OCI-LY7 (cell line): ENCODE data around the gene KLK8. TPM values are rescaled to one million over a fixed set of nuclear protein-coding genes. Genes with fewer than 3 reads are reported as not detected.
"Not testable (repeated sequence)": the region's sequence is repeated elsewhere in the genome, so short reads cannot be mapped to it uniquely, and the experiment has no call there.

Source experiments
- BruUV-seq: library from RNA; stranded (reverse); fragments of 400-500 nt; replicated peaks from 2 replicates; lab custom pipeline; 2021; lab: Mats Ljungman, UMichigan
- CTCF ChIA-PET: fragments of 300-600 bp; sonication (Branson Sonifier 250); formaldehyde crosslinking; loops from one replicate; lab custom pipeline; 2022; ENCODE audit warnings: antibody characterized with exemption; ENCODE audit not compliant: unreplicated experiment; lab: Charles Lee
- POLR2A ChIA-PET: fragments of 300-600 bp; sonication (Branson Sonifier 250); formaldehyde crosslinking; loops from one replicate; lab custom pipeline; 2022; ENCODE audit warnings: antibody characterized with exemption; lab: Charles Lee
- DNase-seq: peaks from one replicate; pipeline ENCODE4 v3.0.0-alpha.2; 2015; ENCODE audit warnings: low spot score
- H2AFZ ChIP-seq: fragments of 200-600 bp; sonication (generic), shearing (Covaris generic); 2 replicates; pipeline ENCODE4 v1.6.1; 2014; ENCODE audit warnings: mild to moderate bottlenecking, antibody characterized with exemption, low read length, moderate library complexity
- H3K27ac ChIP-seq: fragments of 200-600 bp; sonication (generic); 2 replicates; pipeline ENCODE4 v1.5.1; 2014; ENCODE audit warnings: mixed run types, low read depth, mild to moderate bottlenecking, moderate library complexity, low read length, inconsistent platforms; ENCODE audit not compliant: poor library complexity, severe bottlenecking
- H3K36me3 ChIP-seq: fragments of 200-600 bp; sonication (generic); 2 replicates; pipeline ENCODE4 v1.6.1; 2014; ENCODE audit warnings: mild to moderate bottlenecking, antibody characterized with exemption, low read length, moderate library complexity, mixed read lengths; ENCODE audit not compliant: insufficient read depth
- H3K4me1 ChIP-seq: fragments of 200-600 bp; sonication (generic); 2 replicates; pipeline ENCODE4 v1.5.1; 2014; ENCODE audit warnings: mild to moderate bottlenecking, low read length; ENCODE audit not compliant: insufficient read depth, poor library complexity, severe bottlenecking
- H3K4me2 ChIP-seq: fragments of 200-600 bp; sonication (generic); 2 replicates; pipeline ENCODE4 v1.6.1; 2014; ENCODE audit warnings: mild to moderate bottlenecking, low read length
- H3K4me3 ChIP-seq: fragments of 200-600 bp; sonication (generic); 2 replicates; pipeline ENCODE4 v1.5.1; 2014; ENCODE audit warnings: mild to moderate bottlenecking, low read depth, low read length; ENCODE audit not compliant: poor library complexity, severe bottlenecking
- H3K79me2 ChIP-seq: fragments of 200-600 bp; sonication (generic); 2 replicates; pipeline ENCODE4 v1.6.1; 2016; ENCODE audit warnings: low read depth, mild to moderate bottlenecking, low read length, moderate library complexity, mixed read lengths; ENCODE audit not compliant: insufficient read depth
- H3K9me2 ChIP-seq: fragments of 200-600 bp; sonication (generic); 2 replicates; pipeline ENCODE4 v1.6.1; 2016; ENCODE audit warnings: mild to moderate bottlenecking, low read length, mixed read lengths; ENCODE audit not compliant: insufficient read depth
- H3K9me3 ChIP-seq: fragments of 200-600 bp; sonication (generic); 2 replicates; pipeline ENCODE4 v1.6.1; 2014; ENCODE audit warnings: mild to moderate bottlenecking, mixed run types, low read length, mixed read lengths
- H4K20me1 ChIP-seq: fragments of 200-600 bp; sonication (generic); 2 replicates; pipeline ENCODE4 v1.6.1; 2014; ENCODE audit warnings: mild to moderate bottlenecking, antibody characterized with exemption, low read length, moderate library complexity, mixed read lengths; ENCODE audit not compliant: insufficient read depth
- CTCF ChIP-seq: fragments of 200-600 bp; sonication (generic); conservative IDR thresholded peaks from 2 replicates; pipeline ENCODE4 v1.5.1; 2014; ENCODE audit warnings: mild to moderate bottlenecking, antibody characterized with exemption, low read length, moderate library complexity, mixed read lengths
- EZH2phosphoT487 ChIP-seq: fragments of 200-600 bp; sonication (generic); IDR thresholded peaks from 2 replicates; pipeline ENCODE4 v1.6.1; 2018; ENCODE audit warnings: low read depth, borderline replicate concordance, mild to moderate bottlenecking, mixed run types, antibody characterized with exemption, low read length, moderate library complexity, mixed read lengths
- intact Hi-C: fragments of 100-400 bp; cut with micrococcal nuclease; formaldehyde crosslinking; loops from one replicate; pipeline ENCODE4 v1.10.0; 2022; ENCODE audit not compliant: unreplicated experiment
- total RNA-seq, 2 experiments: library from RNA; depleted of rRNA in 1 of 2; stranded (reverse); fragments of >200 nt in 1 of 2; shearing (Covaris generic) in 1 of 2; gene quantifications; 2 replicates each; pipeline ENCODE4 v1.2.3, GENCODE V29; 2014 to 2022

Gene KLK8
- total RNA-seq, 2 experiments from 2014 or later: not detected

GRCh38 chr19:50992666-50993035, 8.8 kb downstream of the KLK8 start:
- no peak for DNase-seq
- TF ChIP-seq EZH2phosphoT487: no peak
- no peak for TF ChIP-seq CTCF
- POLR2A ChIA-PET: no interaction called here
- CTCF ChIA-PET: no interaction called here
- Histone ChIP-seq H3K4me3 (no peak overlapping the region), H3K4me2 (no peak overlapping the region), H4K20me1 (no peaks in the 10 kb centered on the region), H3K79me2 (no peaks in the 10 kb centered on the region), H3K9me3 (peaks cover 12% of the 10 kb centered on the region; the same call in 1 of the 2 replicates), H3K9me2 (no peaks in the 10 kb centered on the region), H3K4me1 (no peaks in the 10 kb centered on the region), H3K27ac (no peak overlapping the region), H3K36me3 (no peaks in the 10 kb centered on the region), H2AFZ (no peak overlapping the region)
- intact Hi-C loops: no loop called here
- BruUV-seq: no TSS peak

- H4K20me1 ChIP-seq, BruUV-seq, H3K4me2 ChIP-seq, H3K9me3 ChIP-seq, intact Hi-C loops, H3K27ac ChIP-seq, H3K4me3 ChIP-seq, H3K79me2 ChIP-seq, H3K36me3 ChIP-seq, DNase-seq, POLR2A ChIA-PET, H3K4me1 ChIP-seq, CTCF ChIA-PET, H3K9me2 ChIP-seq, H2AFZ ChIP-seq: not testable (repeated sequence)
These were observed 17.0 kb downstream of the KLK8 start for GRCh38 chr19:50984416-50984815.

DNA sequence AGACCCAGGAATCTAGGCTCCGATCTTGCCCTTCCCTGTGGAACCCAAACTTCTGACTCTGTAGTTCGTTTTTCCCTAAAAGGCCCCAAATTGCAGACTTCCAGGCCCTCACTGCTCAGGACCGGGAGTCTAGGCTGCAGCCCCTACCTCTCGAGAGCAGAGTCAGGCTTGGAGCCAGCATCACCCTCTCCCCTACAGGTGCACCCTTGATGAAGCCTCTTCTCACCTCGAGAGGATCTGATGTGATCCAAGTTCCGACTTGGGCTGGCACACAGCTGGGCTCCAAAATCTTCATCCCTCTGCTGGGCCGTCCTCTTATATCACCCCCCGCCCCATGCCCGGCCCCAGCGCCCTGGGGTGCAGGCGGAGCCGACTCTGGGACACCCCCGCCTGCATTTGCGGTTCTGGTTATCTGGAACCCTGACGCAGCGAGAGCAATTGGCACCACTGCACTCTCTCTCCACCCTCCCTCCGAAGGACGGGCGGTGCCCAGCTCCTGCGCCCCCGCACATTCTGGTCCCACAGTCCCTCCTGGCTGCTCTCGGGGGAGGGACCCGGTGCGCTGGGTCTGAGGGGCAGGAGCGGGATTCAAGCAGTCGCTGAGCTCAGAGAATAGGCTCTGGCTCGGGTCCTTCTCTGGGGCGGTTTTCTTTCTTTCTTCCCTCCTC, 17.6 kb downstream of the KLK8 start, which contains the start of gene KLK7:
Gene KLK7, minus strand, starts transcription at position 293 of the 668 bp plus-strand sequence. CDS start 1,518 bp downstream, outside the sequence.
- intact Hi-C loops: no loop called here
- H3K36me3 ChIP-seq: no peaks in the 10 kb centered on the region
- no peaks in the 10 kb centered on the region for H3K9me2 ChIP-seq
- no peak for DNase-seq
- BruUV-seq: no TSS peak
- H3K4me3 ChIP-seq: no peak within 1 kb of the TSS
- ChIA-PET CTCF (no interaction called here), POLR2A (no interaction called here)
- no peak within 1 kb of the TSS for H3K4me2 ChIP-seq
- H3K79me2 ChIP-seq: no peaks in the 10 kb centered on the region
- H3K27ac ChIP-seq: no peak within 1 kb of the TSS
- no peak within 1 kb of the TSS for H2AFZ ChIP-seq
- H3K4me1 ChIP-seq: no peaks in the 10 kb centered on the region
- H3K9me3 ChIP-seq: no peaks in the 10 kb centered on the region
- no peak for TF ChIP-seq EZH2phosphoT487
- TF ChIP-seq CTCF: no peak
- H4K20me1 ChIP-seq: no peaks in the 10 kb centered on the region
